H1 (cell line): ENCODE data around the gene SRGAP2C. TPM values are rescaled to one million over a fixed set of nuclear protein-coding genes. Genes with fewer than 3 reads are reported as not detected.
"Not testable (repeated sequence)": the region's sequence is repeated elsewhere in the genome, so short reads cannot be mapped to it uniquely, and the experiment has no call there.

Experiments
- CTCF ChIA-PET: fragments of 300-600 bp; sonication (Branson Sonifier 250); formaldehyde crosslinking; loops from one replicate; lab custom pipeline; 2021; ENCODE audit not compliant: partially characterized antibody; lab: Charles Lee
- POLR2A ChIA-PET: fragments of 300-600 bp; sonication (Branson Sonifier 250); formaldehyde crosslinking; loops from one replicate; lab custom pipeline; 2021; ENCODE audit warnings: inconsistent platforms; ENCODE audit not compliant: partially characterized antibody; lab: Charles Lee
- DNase-seq, 2 experiments: peaks; one replicate each; pipeline versions ENCODE4 v3.0.0 to v3.0.0-alpha.2; 2010 to 2022; ENCODE audit warnings: low spot score in 2 of 2, low read depth in 1 of 2, mixed read lengths in 1 of 2
- FAIRE-seq: peaks from 2 replicates; lab custom pipeline; 2011; peaks lifted over from hg19 to GRCh38; lab: Jason Lieb, UNC
- H2AFZ ChIP-seq: 2 replicates; pipeline ENCODE4 v1.8.1; 2012; ENCODE audit warnings: low read length, inconsistent platforms
- H2AK5ac ChIP-seq: 2 replicates; pipeline ENCODE4 v1.6.1; 2013; ENCODE audit warnings: low read depth, low read length
- H2BK120ac ChIP-seq: replicated peaks from 2 replicates; pipeline ENCODE3; 2013; ENCODE audit warnings: low read depth, low read length, inconsistent platforms
- H2BK12ac ChIP-seq: 2 replicates; pipeline ENCODE4 v1.6.1; 2013; ENCODE audit warnings: low read depth, low read length
- H2BK15ac ChIP-seq: 2 replicates; pipeline ENCODE4 v1.6.1; 2013; ENCODE audit warnings: low read length
- H2BK20ac ChIP-seq: 2 replicates; pipeline ENCODE4 v1.6.1; 2013; ENCODE audit warnings: low read length
- H2BK5ac ChIP-seq: 2 replicates; pipeline ENCODE4 v1.6.1; 2013; ENCODE audit warnings: low read depth, low read length
- H3K14ac ChIP-seq: 2 replicates; pipeline ENCODE4 v1.6.1; 2013; ENCODE audit warnings: inconsistent platforms; ENCODE audit not compliant: insufficient read length
- H3K18ac ChIP-seq: 2 replicates; pipeline ENCODE4 v1.6.1; 2013; ENCODE audit warnings: low read length; ENCODE audit errors: extremely low read depth
- H3K23ac ChIP-seq: 2 replicates; pipeline ENCODE4 v1.6.1; 2013; ENCODE audit warnings: inconsistent platforms; ENCODE audit not compliant: insufficient read length
- H3K23me2 ChIP-seq: 2 replicates; pipeline ENCODE4 v1.6.1; 2013; ENCODE audit warnings: low read depth, low read length
- H3K27ac ChIP-seq: 2 replicates; pipeline ENCODE4 v1.6.1; 2011; ENCODE audit warnings: low read depth, low read length, inconsistent platforms
- H3K27me3 ChIP-seq, 4 experiments: replicated peaks in 1 of 4; 1 replicate in 1 of 4; 2 replicates in 3 of 4; pipeline versions ENCODE4 v1.6.1 to v1.8.1; 2011 to 2013; ENCODE audit warnings: low read length in 3 of 4, mild to moderate bottlenecking in 3 of 4, inconsistent platforms in 2 of 4, mixed read lengths in 2 of 4, moderate library complexity in 1 of 4; ENCODE audit not compliant: control insufficient read depth in 3 of 4, insufficient read depth in 3 of 4; ENCODE audit errors: extremely low read depth in 1 of 4
- H3K36me3 ChIP-seq, 4 experiments: 2 replicates each; pipeline versions ENCODE4 v1.6.1 to v1.8.1; 2011 to 2013; ENCODE audit warnings: mild to moderate bottlenecking in 4 of 4, low read length in 3 of 4, moderate library complexity in 2 of 4, control low read depth in 1 of 4, inconsistent platforms in 1 of 4; ENCODE audit not compliant: insufficient read depth in 4 of 4, control insufficient read depth in 2 of 4
- H3K4ac ChIP-seq: replicated peaks from 2 replicates; pipeline ENCODE3; 2013; ENCODE audit warnings: low read length, low read depth, mixed read lengths, inconsistent platforms; ENCODE audit not compliant: insufficient read length
- H3K4me1 ChIP-seq, 4 experiments: replicated peaks in 1 of 4; 1 replicate in 1 of 4; 2 replicates in 3 of 4; pipeline versions ENCODE4 v1.6.1 to v1.8.1; 2011 to 2013; ENCODE audit warnings: low read length in 3 of 4, inconsistent platforms in 2 of 4, mixed read lengths in 1 of 4; ENCODE audit not compliant: insufficient read depth in 4 of 4, control insufficient read depth in 3 of 4
- H3K4me2 ChIP-seq, 2 experiments: 2 replicates each; pipeline versions ENCODE4 v1.6.1 to v1.8.1; 2011 to 2013; ENCODE audit warnings: low read depth in 2 of 2, low read length in 2 of 2, control low read depth in 1 of 2, inconsistent platforms in 1 of 2, mild to moderate bottlenecking in 1 of 2; ENCODE audit not compliant: insufficient read depth in 1 of 2
- H3K4me3 ChIP-seq, 4 experiments: fragments of 200-600, 300-600 bp in 1 of 4; sonication (generic), shearing (Covaris generic), sonication (Bioruptor Twin) in 1 of 4; 2 replicates each; pipeline versions ENCODE4 v1.5.1 to v1.8.1; 2011 to 2016; ENCODE audit warnings: low read length in 4 of 4, low read depth in 3 of 4, control low read depth in 2 of 4, inconsistent platforms in 2 of 4, mild to moderate bottlenecking in 2 of 4, mixed read lengths in 1 of 4, moderate library complexity in 1 of 4; ENCODE audit not compliant: insufficient read depth in 2 of 4; ENCODE audit errors: extremely low read depth in 1 of 4
- H3K56ac ChIP-seq: replicated peaks from 2 replicates; pipeline ENCODE3; 2013; ENCODE audit warnings: low read depth, mild to moderate bottlenecking, mixed read lengths, low read length, inconsistent platforms; ENCODE audit not compliant: insufficient read length
- H3K79me1 ChIP-seq: 2 replicates; pipeline ENCODE4 v1.6.1; 2013; ENCODE audit warnings: low read depth, low read length, control low read depth
- H3K79me2 ChIP-seq, 2 experiments: 2 replicates each; pipeline versions ENCODE4 v1.6.1 to v1.8.1; 2012 to 2013; ENCODE audit warnings: low read length in 2 of 2, mild to moderate bottlenecking in 2 of 2, inconsistent platforms in 1 of 2; ENCODE audit not compliant: insufficient read depth in 2 of 2, control insufficient read depth in 1 of 2
- H3K9ac ChIP-seq, 4 experiments: replicated peaks in 1 of 4; 1 replicate in 1 of 4; 2 replicates in 3 of 4; pipeline versions ENCODE4 v1.6.1 to v1.8.1; 2011 to 2013; ENCODE audit warnings: low read depth in 3 of 4, low read length in 3 of 4, control low read depth in 2 of 4, mild to moderate bottlenecking in 2 of 4, moderate library complexity in 2 of 4, inconsistent platforms in 1 of 4; ENCODE audit errors: extremely low read depth in 1 of 4
- H3K9me3 ChIP-seq, 2 experiments: 2 replicates each; pipeline versions ENCODE4 v1.6.1 to v1.8.1; 2012 to 2013; ENCODE audit warnings: mild to moderate bottlenecking in 2 of 2, moderate library complexity in 2 of 2, control low read depth in 1 of 2, inconsistent platforms in 1 of 2, low read depth in 1 of 2, low read length in 1 of 2, mixed read lengths in 1 of 2; ENCODE audit not compliant: insufficient read depth in 2 of 2
- H4K20me1 ChIP-seq, 2 experiments: replicated peaks in 1 of 2; 2 replicates each; pipeline versions ENCODE3 to v1.8.1; 2011 to 2013; ENCODE audit warnings: inconsistent platforms in 2 of 2, low read length in 2 of 2, mild to moderate bottlenecking in 1 of 2; ENCODE audit not compliant: insufficient read depth in 2 of 2, control insufficient read depth in 1 of 2
- H4K5ac ChIP-seq: 2 replicates; pipeline ENCODE4 v1.6.1; 2013; ENCODE audit warnings: low read length, low read depth, mixed read lengths, inconsistent platforms; ENCODE audit not compliant: insufficient read length
- H4K8ac ChIP-seq: 2 replicates; pipeline ENCODE4 v1.8.0; 2013; ENCODE audit warnings: mild to moderate bottlenecking, moderate library complexity, low read length, inconsistent platforms; ENCODE audit not compliant: insufficient read depth; ENCODE audit errors: extremely low read depth
- H4K91ac ChIP-seq: replicated peaks from 2 replicates; pipeline ENCODE3; 2013; ENCODE audit warnings: low read length, mixed read lengths, inconsistent platforms; ENCODE audit not compliant: insufficient read length
- WGBS, 2 experiments: shearing (Covaris generic) in 1 of 2; methylation state at CpG; one replicate each; pipeline versions ENCODE4 v1.1.6 to v1.1.7; 2013 to 2015; ENCODE audit warnings: low lambda C conversion rate in 2 of 2, mixed read lengths in 2 of 2, inconsistent platforms in 1 of 2, low coverage in 1 of 2, missing lambda C conversion rate in 1 of 2; ENCODE audit not compliant: insufficient replicate concordance in 2 of 2, insufficient coverage in 1 of 2, insufficient read length in 1 of 2; ENCODE audit errors: extremely low coverage in 1 of 2, missing lambda C conversion rate in 1 of 2; 5-methylcytosine and 5-hydroxymethylcytosine counted together
- polyA plus RNA-seq, 7 experiments: library from polyadenylated mRNA; depleted of rRNA in 3 of 7; stranded (reverse) in 5 of 7; unstranded in 2 of 7; fragments of >200 nt in 5 of 7; fragments of 200-250 nt in 2 of 7; gene quantifications; 1 replicate in 5 of 7; 2 replicates in 1 of 7; 4 replicates in 1 of 7; pipeline versions ENCODE4 v1.2.1 to v1.2.3, GENCODE V29; 2011 to 2013; ENCODE audit warnings: missing spikeins in 2 of 7, mixed read lengths in 2 of 7
- total RNA-seq: library from RNA; stranded (reverse); fragmentation: NEBNext Ultra II Directional; extraction: Animal tissue kit (Norgen Biotek cat#: 25700); gene quantifications from 2 replicates; pipeline ENCODE4 v1.2.1, GENCODE V29; 2021

Gene SRGAP2C
- total and polyA plus RNA-seq, 2 of the 8 experiments (the other 6 are each of a cell fraction or from before 2014, with no cell fraction given): 2.5 to 25.2 TPM

- H3K4me2 ChIP-seq, H3K27ac ChIP-seq, H3K36me3 ChIP-seq, H3K79me2 ChIP-seq, H3K9ac ChIP-seq, FAIRE-seq, H4K8ac ChIP-seq, H3K4me3 ChIP-seq, H2BK5ac ChIP-seq, H4K91ac ChIP-seq, H3K4me1 ChIP-seq, H2BK20ac ChIP-seq, H2AFZ ChIP-seq, H2AK5ac ChIP-seq, H2BK120ac ChIP-seq, H2BK12ac ChIP-seq, H3K27me3 ChIP-seq, CTCF ChIA-PET, H4K20me1 ChIP-seq, H3K56ac ChIP-seq, H3K4ac ChIP-seq, H3K23me2 ChIP-seq, H2BK15ac ChIP-seq, H4K5ac ChIP-seq, H3K23ac ChIP-seq, H3K9me3 ChIP-seq, POLR2A ChIA-PET, H3K79me1 ChIP-seq, DNase-seq, H3K18ac ChIP-seq, H3K14ac ChIP-seq: not testable (repeated sequence)
- WGBS, 2 experiments: no CpG with 5 or more reads among the region's 3 CpGs
Measured at GRCh38 chr1:121316081-121316480, 131.3 kb downstream of the SRGAP2C start.
